Right lobe of liver (tissue), 6 donors: ENCODE results near the gene TRA2B. TPM values are rescaled to one million over a fixed set of nuclear protein-coding genes. Genes with fewer than 3 reads are reported as not detected.

Source experiments
- ATAC-seq, 4 donors: fragments of 200-7000 bp; cut with Tn5 transposase; one replicate each; pipeline ENCODE4 v1.9.1; 2020; ENCODE audit warnings: mild to moderate bottlenecking in 4 of 4, moderate library complexity in 4 of 4
- DNase-seq, 3 donors: peaks; one replicate each; pipeline ENCODE4 v3.0.0-alpha.2; 2020
- H3K27ac ChIP-seq, 3 donors: fragments of 200-600 bp; one replicate each; pipeline ENCODE4 v1.8.0; 2022
- H3K27me3 ChIP-seq, 2 donors: fragments of 200-600 bp; one replicate each; pipeline ENCODE4 v1.8.0; 2022
- H3K36me3 ChIP-seq, 4 donors: fragments of 200-600 bp; sonication (generic) in 1 of 4; one replicate each; pipeline versions ENCODE4 v1.5.1 to v1.8.0; 2017 to 2022; ENCODE audit warnings: control low read depth in 1 of 4
- H3K4me1 ChIP-seq, 4 donors: fragments of 200-600 bp; sonication (generic) in 1 of 4; one replicate each; pipeline versions ENCODE4 v1.5.1 to v1.8.0; 2017 to 2022; ENCODE audit warnings: control low read depth in 1 of 4
- H3K4me3 ChIP-seq, 3 donors: fragments of 200-600 bp; one replicate each; pipeline ENCODE4 v1.8.0; 2022
- H3K9me3 ChIP-seq, 4 donors: fragments of 200-600 bp; sonication (generic) in 1 of 4; one replicate each; pipeline versions ENCODE4 v1.5.1 to v1.8.0; 2017 to 2022; ENCODE audit warnings: control low read depth in 1 of 4
- POLR2A ChIP-seq: fragments of 450-650 bp; IDR thresholded peaks from one replicate; pipeline ENCODE4 v1.6.1; 2017; ENCODE audit warnings: antibody characterized with exemption, mild to moderate bottlenecking
- WGBS: methylation state at CpG from one replicate; pipeline ENCODE4 v1.1.6; 2018; ENCODE audit warnings: low coverage, low lambda C conversion rate; ENCODE audit not compliant: insufficient coverage; ENCODE audit errors: missing lambda C conversion rate; 5-methylcytosine and 5-hydroxymethylcytosine counted together
- intact Hi-C, 2 donors: fragments of 100-400 bp; cut with DNase I; formaldehyde crosslinking; loops; one replicate each; pipeline versions ENCODE4 v1.11.2 to v1.14.1; 2022
- total RNA-seq, 6 experiments: library from RNA; depleted of rRNA in 2 of 6; stranded (reverse); fragments of >200 nt in 2 of 6; fragmentation: NEBNext Ultra II Directional in 3 of 6; extraction: Animal tissue kit (Norgen Biotek cat#: 25700) in 3 of 6; gene quantifications; one replicate each; pipeline versions ENCODE4 v1.1.0 to v1.2.4, GENCODE V29; 2016 to 2023
- TF ChIP-seq, protein P1 (sequence below), 4 donors: fragments of 200-600 bp in 3 of 4; fragments of 450-650 bp in 1 of 4; IDR thresholded peaks; one replicate each; pipeline versions ENCODE4 v1.5.1 to v1.8.0; 2016 to 2022; ENCODE audit warnings: antibody characterized with exemption in 4 of 4, mild to moderate bottlenecking in 2 of 4
- donor health status: DM: no; HTN: yes; CAD: no.
- donor health status: DM: no; HTN: no; CAD: no.
- donor health status: DM: no; HTN: no; CAD: no.
- donor health status: DM: no; HTN: yes; CAD: no.
- donor health status: DM: no; HTN: yes; CAD: no.

TRA2B gene
- total RNA-seq, 6 experiments from 2014 or later: 31.0 to 68.5 (median 49.6) TPM

DNA sequence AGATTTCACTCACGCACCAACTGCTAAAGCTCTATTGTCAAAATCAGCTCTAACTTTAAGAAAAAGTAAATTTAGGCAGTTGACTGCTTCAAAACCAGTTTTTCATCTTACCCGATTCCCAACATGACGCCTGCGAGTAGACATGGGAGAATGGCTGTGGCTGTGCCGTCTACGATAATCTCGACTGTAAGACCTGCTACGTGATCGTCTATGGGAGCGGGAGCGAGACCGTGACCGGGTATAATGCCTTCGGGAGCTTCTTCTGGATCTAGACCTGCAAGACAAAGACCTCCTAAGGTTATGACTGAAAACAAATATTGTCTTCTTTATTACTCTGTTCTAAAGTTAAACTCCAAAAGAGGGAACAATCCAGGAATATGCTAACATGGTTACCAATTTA lies 12.5 kb downstream of the TRA2B start:
- WGBS: 91% methylated on average over 14 of the region's 14 CpGs
- Histone ChIP-seq H3K4me3 (no peak overlapping the region), H3K9me3 (no peaks in the 10 kb centered on the region), H3K27ac (no peak overlapping the region), H3K36me3 (peaks cover 15 to 63% (median 46%) of the 10 kb centered on the region in 4 donors), H3K4me1 (peaks cover 0 to 44% (median 12%) of the 10 kb centered on the region in 4 donors), H3K27me3 (no peaks in the 10 kb centered on the region)
- no peak for TF ChIP-seq POLR2A
- TF ChIP-seq, protein P1, sequence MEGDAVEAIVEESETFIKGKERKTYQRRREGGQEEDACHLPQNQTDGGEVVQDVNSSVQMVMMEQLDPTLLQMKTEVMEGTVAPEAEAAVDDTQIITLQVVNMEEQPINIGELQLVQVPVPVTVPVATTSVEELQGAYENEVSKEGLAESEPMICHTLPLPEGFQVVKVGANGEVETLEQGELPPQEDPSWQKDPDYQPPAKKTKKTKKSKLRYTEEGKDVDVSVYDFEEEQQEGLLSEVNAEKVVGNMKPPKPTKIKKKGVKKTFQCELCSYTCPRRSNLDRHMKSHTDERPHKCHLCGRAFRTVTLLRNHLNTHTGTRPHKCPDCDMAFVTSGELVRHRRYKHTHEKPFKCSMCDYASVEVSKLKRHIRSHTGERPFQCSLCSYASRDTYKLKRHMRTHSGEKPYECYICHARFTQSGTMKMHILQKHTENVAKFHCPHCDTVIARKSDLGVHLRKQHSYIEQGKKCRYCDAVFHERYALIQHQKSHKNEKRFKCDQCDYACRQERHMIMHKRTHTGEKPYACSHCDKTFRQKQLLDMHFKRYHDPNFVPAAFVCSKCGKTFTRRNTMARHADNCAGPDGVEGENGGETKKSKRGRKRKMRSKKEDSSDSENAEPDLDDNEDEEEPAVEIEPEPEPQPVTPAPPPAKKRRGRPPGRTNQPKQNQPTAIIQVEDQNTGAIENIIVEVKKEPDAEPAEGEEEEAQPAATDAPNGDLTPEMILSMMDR (IDR thresholded peaks at IDR 0.05): no peak
- intact Hi-C loops: no loop called here
- no peak for ATAC-seq
- no peak for DNase-seq

DNA sequence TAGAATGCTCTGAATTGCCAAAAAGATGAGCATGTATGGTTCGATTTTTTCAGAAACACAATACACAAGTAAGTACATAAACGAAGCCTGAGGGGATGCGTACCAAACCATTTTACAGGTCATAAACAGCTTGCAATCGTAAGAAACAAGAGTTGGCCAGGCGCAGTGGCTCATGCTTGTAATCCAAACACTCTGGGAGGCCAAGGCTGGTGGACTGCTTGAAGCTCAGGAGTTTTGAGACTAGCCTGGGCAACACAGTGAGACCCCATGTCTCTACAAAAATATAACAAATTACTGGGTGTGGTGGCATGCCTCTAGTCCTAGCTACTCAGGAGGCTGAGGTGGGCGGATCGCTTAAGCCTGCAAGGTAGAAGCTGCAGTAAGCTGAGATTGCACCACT lies 13.4 kb downstream of the TRA2B start:
- peaks cover 18 to 73% (median 54%) of the 10 kb centered on the region in 4 donors for H3K36me3 ChIP-seq
- H3K27me3 ChIP-seq: no peaks in the 10 kb centered on the region
- 74% methylated on average over 7 of the region's 7 CpGs for WGBS
- DNase-seq (no peak), ATAC-seq (no peak)
- no peaks in the 10 kb centered on the region for H3K9me3 ChIP-seq
- H3K4me1 ChIP-seq: peaks cover 0 to 34% (median 7%) of the 10 kb centered on the region in 4 donors
- intact Hi-C loops: no loop called here
- TF ChIP-seq, protein P1 (IDR thresholded peaks at IDR 0.05): no peak
- no peak for TF ChIP-seq POLR2A
- no peak overlapping the region for H3K4me3 ChIP-seq
- no peak overlapping the region for H3K27ac ChIP-seq

DNA sequence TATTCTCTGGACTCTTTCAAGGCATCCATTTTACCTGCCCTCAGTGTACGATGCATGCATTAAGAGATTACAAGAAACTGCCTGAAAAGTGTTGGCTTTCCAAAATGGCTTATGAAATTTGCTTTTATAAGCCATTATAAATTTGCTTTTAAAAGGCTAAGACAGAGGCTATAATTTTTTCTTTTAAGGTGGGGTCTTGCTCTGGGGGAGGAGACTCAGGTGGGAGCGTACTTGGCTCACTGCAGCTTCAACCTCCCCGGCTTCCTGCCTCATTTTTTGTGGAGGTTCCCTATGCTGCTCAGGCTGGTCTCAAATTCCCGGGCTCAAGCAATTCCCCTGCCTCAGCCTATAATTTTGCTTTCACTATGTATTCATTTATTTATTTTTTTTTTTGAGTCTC lies 17.6 kb downstream of the TRA2B start:
- no peaks in the 10 kb centered on the region for H3K4me1 ChIP-seq
- peaks cover 29 to 97% (median 72%) of the 10 kb centered on the region in 4 donors for H3K36me3 ChIP-seq
- 95% methylated on average over 4 of the region's 4 CpGs for WGBS
- no peak for DNase-seq
- TF ChIP-seq, protein P1 (IDR thresholded peaks at IDR 0.05): no peak
- no peak for TF ChIP-seq POLR2A
- no peaks in the 10 kb centered on the region for H3K27me3 ChIP-seq
- no peak overlapping the region for H3K4me3 ChIP-seq
- intact Hi-C loops: no loop called here
- no peaks in the 10 kb centered on the region for H3K9me3 ChIP-seq
- no peak for ATAC-seq
- H3K27ac ChIP-seq: no peak overlapping the region

DNA sequence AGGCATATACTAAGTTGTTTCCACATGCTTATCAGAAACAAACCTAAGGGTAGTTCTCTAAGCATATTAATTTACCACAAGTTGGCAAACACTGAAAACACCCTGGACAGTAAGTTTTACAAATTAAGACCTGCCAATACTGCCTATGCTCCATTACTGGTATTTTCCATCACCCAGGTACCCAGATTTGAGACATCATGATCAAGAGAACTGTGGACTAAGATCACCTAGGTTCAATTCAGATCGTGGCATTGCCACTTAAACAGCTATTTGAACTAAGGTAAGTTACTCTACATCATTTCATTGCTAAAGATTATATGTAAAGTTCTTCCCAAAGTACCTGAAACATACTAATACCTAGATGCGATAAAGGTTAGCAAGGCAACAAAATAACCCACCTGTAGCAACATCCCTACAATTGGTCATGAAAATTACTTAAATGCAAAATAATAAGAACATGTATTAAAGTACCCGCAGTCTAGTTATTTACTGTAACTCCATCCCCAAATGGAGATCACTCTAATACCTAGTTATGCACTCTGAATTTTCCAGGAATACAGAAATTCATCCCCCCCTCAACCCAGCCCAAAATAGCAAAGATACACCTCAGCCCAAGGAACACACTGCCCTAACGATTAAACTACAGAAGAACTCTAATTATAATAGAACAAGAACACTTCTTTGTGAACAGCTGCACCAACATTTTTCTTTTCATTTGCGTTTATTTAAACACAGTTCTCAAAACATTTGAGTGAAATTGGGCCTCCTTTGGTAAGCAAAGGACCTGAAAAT lies 21.6 kb downstream of the TRA2B start:
- Histone ChIP-seq H3K27ac (no peak overlapping the region), H3K4me3 (no peak overlapping the region), H3K36me3 (peaks cover 17 to 70% (median 42%) of the 10 kb centered on the region in 4 donors), H3K9me3 (no peaks in the 10 kb centered on the region), H3K4me1 (no peaks in the 10 kb centered on the region), H3K27me3 (no peaks in the 10 kb centered on the region)
- ATAC-seq (no peak), DNase-seq (no peak)
- intact Hi-C loops: no loop called here
- whole genome bisulfite sequencing: 92% methylated on average over 5 of the region's 5 CpGs
- TF ChIP-seq, protein P1 (IDR thresholded peaks at IDR 0.05): no peak
